ENCODE data around the gene ANKRD33B. TPM values are rescaled to one million over a fixed set of nuclear protein-coding genes. Genes with fewer than 3 reads are reported as not detected.

Gene ANKRD33B
- total and polyA plus RNA-seq, 9 of the 15 experiments (the other 6 are each of a cell fraction or from before 2014, with no cell fraction given) = 0.10 to 1.7 (median 0.40) TPM

- H3K4me2 ChIP-seq (ENCODE audit: insufficient read depth, low read length) = no peak overlapping the region
- H3K27ac ChIP-seq (ENCODE audit: extremely low read depth, low read depth, low read length) = no peak overlapping the region; the same call in 2 of the 3 replicates
- H3K9me3 ChIP-seq (replicated peaks; ENCODE audit: control insufficient read depth, insufficient read depth, low read depth, low read length) = no peaks in the 10 kb centered on the region
- H4K20me1 ChIP-seq (replicated peaks; ENCODE audit: control insufficient read depth, insufficient read depth, low read length) = peaks cover 9% of the 10 kb centered on the region
- in situ Hi-C loops (cut with MboI) = no loop called here
- H3K4me1 ChIP-seq (replicated peaks in 1 of 2; ENCODE audit: control insufficient read depth in 2 of 2, insufficient read depth in 2 of 2, low read length in 2 of 2) = no peaks in the 10 kb centered on the region
- peaks cover 49 to 58% of the 10 kb centered on the region in 2 experiments for H3K27me3 ChIP-seq (ENCODE audit: control insufficient read depth in 2 of 2, insufficient read depth in 2 of 2, low read length in 2 of 2)
- FAIRE-seq = no peak
- H3K9ac ChIP-seq (ENCODE audit: insufficient read depth in 1 of 2, low read depth in 2 of 2, low read length in 2 of 2) = no peak overlapping the region
- no peaks in the 10 kb centered on the region for H3K79me2 ChIP-seq (ENCODE audit: control insufficient read depth, insufficient read depth, low read length)
- H3K4me3 ChIP-seq = no peak overlapping the region
- CTCF ChIA-PET (ENCODE audit: low intra/inter-chr PET ratio) = no interaction called here
- BruUV-seq (replicated peaks) = no TSS peak
- ATAC-seq = no peak
- no peak overlapping the region for H2AFZ ChIP-seq (ENCODE audit: low read depth, low read length)
- peaks cover 7% of the 10 kb centered on the region for H3K9me1 ChIP-seq (ENCODE audit: control insufficient read depth, insufficient read depth, low read length)
- no peaks in the 10 kb centered on the region for H3K36me3 ChIP-seq (ENCODE audit: control insufficient read depth, insufficient read depth, low read length)
- no peak for DNase-seq (ENCODE audit: extremely low read depth in 1 of 4, low spot score in 3 of 4)
- 9% methylated on average over 13 of the region's 13 CpGs for WGBS (ENCODE audit: insufficient coverage, low coverage, missing lambda C conversion rate)
- intact Hi-C loops (cut with micrococcal nuclease) = no loop called here
- POLR2A ChIA-PET = no interaction called here
- TF ChIP-seq E2F6 (IDR thresholded peaks at IDR 0.05; ENCODE audit: borderline replicate concordance in 1 of 2, extremely low read depth in 1 of 2, insufficient read depth in 1 of 2, insufficient read length in 1 of 2, low read depth in 1 of 2, low read length in 1 of 2, poor library complexity in 1 of 2, severe bottlenecking in 1 of 2) (peak in 1 of 2 experiments; percentile 65), MGA (IDR thresholded peaks at IDR 0.05) (peak; percentile 60)
Observed at GRCh38 chr5:10654566-10654965, 90.7 kb downstream of the ANKRD33B start.

All from K562 (cell line).